H1 (cell line): Measurements from ENCODE around the gene NRP2. TPM values are rescaled to one million over a fixed set of nuclear protein-coding genes. Genes with fewer than 3 reads are reported as not detected.

ENCODE experiments used
- CTCF ChIA-PET: fragments of 300-600 bp; sonication (Branson Sonifier 250); formaldehyde crosslinking; loops from one replicate; lab custom pipeline; 2021; ENCODE audit not compliant: partially characterized antibody; lab: Charles Lee
- POLR2A ChIA-PET: fragments of 300-600 bp; sonication (Branson Sonifier 250); formaldehyde crosslinking; loops from one replicate; lab custom pipeline; 2021; ENCODE audit warnings: inconsistent platforms; ENCODE audit not compliant: partially characterized antibody; lab: Charles Lee
- DNase-seq, 2 experiments: peaks; one replicate each; pipeline versions ENCODE4 v3.0.0 to v3.0.0-alpha.2; 2010 to 2022; ENCODE audit warnings: low spot score in 2 of 2, low read depth in 1 of 2, mixed read lengths in 1 of 2
- FAIRE-seq: peaks from 2 replicates; lab custom pipeline; 2011; peaks lifted over from hg19 to GRCh38; lab: Jason Lieb, UNC
- H2AFZ ChIP-seq: 2 replicates; pipeline ENCODE4 v1.8.1; 2012; ENCODE audit warnings: low read length, inconsistent platforms
- H2AK5ac ChIP-seq: 2 replicates; pipeline ENCODE4 v1.6.1; 2013; ENCODE audit warnings: low read depth, low read length
- H2BK120ac ChIP-seq: replicated peaks from 2 replicates; pipeline ENCODE3; 2013; ENCODE audit warnings: low read depth, low read length, inconsistent platforms
- H2BK12ac ChIP-seq: 2 replicates; pipeline ENCODE4 v1.6.1; 2013; ENCODE audit warnings: low read depth, low read length
- H2BK15ac ChIP-seq: 2 replicates; pipeline ENCODE4 v1.6.1; 2013; ENCODE audit warnings: low read length
- H2BK20ac ChIP-seq: 2 replicates; pipeline ENCODE4 v1.6.1; 2013; ENCODE audit warnings: low read length
- H2BK5ac ChIP-seq: 2 replicates; pipeline ENCODE4 v1.6.1; 2013; ENCODE audit warnings: low read depth, low read length
- H3K14ac ChIP-seq: 2 replicates; pipeline ENCODE4 v1.6.1; 2013; ENCODE audit warnings: inconsistent platforms; ENCODE audit not compliant: insufficient read length
- H3K18ac ChIP-seq: 2 replicates; pipeline ENCODE4 v1.6.1; 2013; ENCODE audit warnings: low read length; ENCODE audit errors: extremely low read depth
- H3K23ac ChIP-seq: 2 replicates; pipeline ENCODE4 v1.6.1; 2013; ENCODE audit warnings: inconsistent platforms; ENCODE audit not compliant: insufficient read length
- H3K23me2 ChIP-seq: 2 replicates; pipeline ENCODE4 v1.6.1; 2013; ENCODE audit warnings: low read depth, low read length
- H3K27ac ChIP-seq: 2 replicates; pipeline ENCODE4 v1.6.1; 2011; ENCODE audit warnings: low read depth, low read length, inconsistent platforms
- H3K27me3 ChIP-seq, 4 experiments: replicated peaks in 1 of 4; 1 replicate in 1 of 4; 2 replicates in 3 of 4; pipeline versions ENCODE4 v1.6.1 to v1.8.1; 2011 to 2013; ENCODE audit warnings: low read length in 3 of 4, mild to moderate bottlenecking in 3 of 4, inconsistent platforms in 2 of 4, mixed read lengths in 2 of 4, moderate library complexity in 1 of 4; ENCODE audit not compliant: control insufficient read depth in 3 of 4, insufficient read depth in 3 of 4; ENCODE audit errors: extremely low read depth in 1 of 4
- H3K36me3 ChIP-seq, 4 experiments: 2 replicates each; pipeline versions ENCODE4 v1.6.1 to v1.8.1; 2011 to 2013; ENCODE audit warnings: mild to moderate bottlenecking in 4 of 4, low read length in 3 of 4, moderate library complexity in 2 of 4, control low read depth in 1 of 4, inconsistent platforms in 1 of 4; ENCODE audit not compliant: insufficient read depth in 4 of 4, control insufficient read depth in 2 of 4
- H3K4ac ChIP-seq: replicated peaks from 2 replicates; pipeline ENCODE3; 2013; ENCODE audit warnings: low read length, low read depth, mixed read lengths, inconsistent platforms; ENCODE audit not compliant: insufficient read length
- H3K4me1 ChIP-seq, 4 experiments: replicated peaks in 1 of 4; 1 replicate in 1 of 4; 2 replicates in 3 of 4; pipeline versions ENCODE4 v1.6.1 to v1.8.1; 2011 to 2013; ENCODE audit warnings: low read length in 3 of 4, inconsistent platforms in 2 of 4, mixed read lengths in 1 of 4; ENCODE audit not compliant: insufficient read depth in 4 of 4, control insufficient read depth in 3 of 4
- H3K4me2 ChIP-seq, 2 experiments: 2 replicates each; pipeline versions ENCODE4 v1.6.1 to v1.8.1; 2011 to 2013; ENCODE audit warnings: low read depth in 2 of 2, low read length in 2 of 2, control low read depth in 1 of 2, inconsistent platforms in 1 of 2, mild to moderate bottlenecking in 1 of 2; ENCODE audit not compliant: insufficient read depth in 1 of 2
- H3K4me3 ChIP-seq, 4 experiments: fragments of 200-600, 300-600 bp in 1 of 4; sonication (generic), shearing (Covaris generic), sonication (Bioruptor Twin) in 1 of 4; 2 replicates each; pipeline versions ENCODE4 v1.5.1 to v1.8.1; 2011 to 2016; ENCODE audit warnings: low read length in 4 of 4, low read depth in 3 of 4, control low read depth in 2 of 4, inconsistent platforms in 2 of 4, mild to moderate bottlenecking in 2 of 4, mixed read lengths in 1 of 4, moderate library complexity in 1 of 4; ENCODE audit not compliant: insufficient read depth in 2 of 4; ENCODE audit errors: extremely low read depth in 1 of 4
- H3K56ac ChIP-seq: replicated peaks from 2 replicates; pipeline ENCODE3; 2013; ENCODE audit warnings: low read depth, mild to moderate bottlenecking, mixed read lengths, low read length, inconsistent platforms; ENCODE audit not compliant: insufficient read length
- H3K79me1 ChIP-seq: 2 replicates; pipeline ENCODE4 v1.6.1; 2013; ENCODE audit warnings: low read depth, low read length, control low read depth
- H3K79me2 ChIP-seq, 2 experiments: 2 replicates each; pipeline versions ENCODE4 v1.6.1 to v1.8.1; 2012 to 2013; ENCODE audit warnings: low read length in 2 of 2, mild to moderate bottlenecking in 2 of 2, inconsistent platforms in 1 of 2; ENCODE audit not compliant: insufficient read depth in 2 of 2, control insufficient read depth in 1 of 2
- H3K9ac ChIP-seq, 4 experiments: replicated peaks in 1 of 4; 1 replicate in 1 of 4; 2 replicates in 3 of 4; pipeline versions ENCODE4 v1.6.1 to v1.8.1; 2011 to 2013; ENCODE audit warnings: low read depth in 3 of 4, low read length in 3 of 4, control low read depth in 2 of 4, mild to moderate bottlenecking in 2 of 4, moderate library complexity in 2 of 4, inconsistent platforms in 1 of 4; ENCODE audit errors: extremely low read depth in 1 of 4
- H3K9me3 ChIP-seq, 2 experiments: 2 replicates each; pipeline versions ENCODE4 v1.6.1 to v1.8.1; 2012 to 2013; ENCODE audit warnings: mild to moderate bottlenecking in 2 of 2, moderate library complexity in 2 of 2, control low read depth in 1 of 2, inconsistent platforms in 1 of 2, low read depth in 1 of 2, low read length in 1 of 2, mixed read lengths in 1 of 2; ENCODE audit not compliant: insufficient read depth in 2 of 2
- H4K20me1 ChIP-seq, 2 experiments: replicated peaks in 1 of 2; 2 replicates each; pipeline versions ENCODE3 to v1.8.1; 2011 to 2013; ENCODE audit warnings: inconsistent platforms in 2 of 2, low read length in 2 of 2, mild to moderate bottlenecking in 1 of 2; ENCODE audit not compliant: insufficient read depth in 2 of 2, control insufficient read depth in 1 of 2
- H4K5ac ChIP-seq: 2 replicates; pipeline ENCODE4 v1.6.1; 2013; ENCODE audit warnings: low read length, low read depth, mixed read lengths, inconsistent platforms; ENCODE audit not compliant: insufficient read length
- H4K8ac ChIP-seq: 2 replicates; pipeline ENCODE4 v1.8.0; 2013; ENCODE audit warnings: mild to moderate bottlenecking, moderate library complexity, low read length, inconsistent platforms; ENCODE audit not compliant: insufficient read depth; ENCODE audit errors: extremely low read depth
- H4K91ac ChIP-seq: replicated peaks from 2 replicates; pipeline ENCODE3; 2013; ENCODE audit warnings: low read length, mixed read lengths, inconsistent platforms; ENCODE audit not compliant: insufficient read length
- CREB1 ChIP-seq: IDR thresholded peaks from 2 replicates; pipeline ENCODE4 v1.6.1; 2012; ENCODE audit warnings: inconsistent platforms
- CTBP2 ChIP-seq: IDR thresholded peaks from 2 replicates; pipeline ENCODE4 v1.7.0; 2011; ENCODE audit warnings: borderline replicate concordance, mild to moderate bottlenecking, moderate library complexity, mixed read lengths, low read length; ENCODE audit not compliant: insufficient read depth, insufficient read length
- GABPA ChIP-seq: IDR thresholded peaks from 2 replicates; pipeline ENCODE4 v1.6.1; 2011; ENCODE audit warnings: mild to moderate bottlenecking, low read length, moderate library complexity, borderline replicate concordance; ENCODE audit not compliant: insufficient read depth
- JUND ChIP-seq: IDR thresholded peaks from 2 replicates; pipeline ENCODE4 v1.6.1; 2011; ENCODE audit warnings: mild to moderate bottlenecking, improper control_type of control experiment, low read length
- NANOG ChIP-seq: IDR thresholded peaks from 2 replicates; pipeline ENCODE4 v1.6.1; 2011; ENCODE audit warnings: low read length, low read depth, mild to moderate bottlenecking, inconsistent platforms; ENCODE audit not compliant: insufficient read depth, poor library complexity, severe bottlenecking
- POU5F1 ChIP-seq: IDR thresholded peaks from 2 replicates; pipeline ENCODE4 v1.6.1; 2011; ENCODE audit warnings: low read depth, mild to moderate bottlenecking, low read length, moderate library complexity
- RBBP5 ChIP-seq: IDR thresholded peaks from 2 replicates; pipeline ENCODE4 v1.7.1; 2012; ENCODE audit warnings: low read depth, mild to moderate bottlenecking, inconsistent platforms, low read length, moderate library complexity, borderline replicate concordance
- RFX5 ChIP-seq: IDR thresholded peaks from 2 replicates; pipeline ENCODE4 v1.6.1; 2011; ENCODE audit warnings: low read depth, low read length, improper control_type of control experiment, borderline replicate concordance
- SAP30 ChIP-seq: fragments of 300-600 bp; sonication (generic); IDR thresholded peaks from 2 replicates; pipeline ENCODE4 v1.7.1; 2012; ENCODE audit warnings: low read length, moderate library complexity, mild to moderate bottlenecking, inconsistent platforms; ENCODE audit not compliant: insufficient read depth, insufficient replicate concordance
- SIN3A ChIP-seq, 2 experiments: IDR thresholded peaks in 1 of 2; conservative IDR thresholded peaks in 1 of 2; 2 replicates each; pipeline ENCODE4 v1.6.1; 2011 to 2012; ENCODE audit warnings: low read length in 2 of 2, improper control_type of control experiment in 1 of 2, low read depth in 1 of 2, mild to moderate bottlenecking in 1 of 2
- TCF12 ChIP-seq: IDR thresholded peaks from 2 replicates; pipeline ENCODE4 v1.6.1; 2011; ENCODE audit warnings: low read depth, mild to moderate bottlenecking, low read length
- USF2 ChIP-seq: IDR thresholded peaks from 2 replicates; pipeline ENCODE4 v1.6.1; 2011; ENCODE audit warnings: low read length, improper control_type of control experiment
- WGBS, 2 experiments: shearing (Covaris generic) in 1 of 2; methylation state at CpG; one replicate each; pipeline versions ENCODE4 v1.1.6 to v1.1.7; 2013 to 2015; ENCODE audit warnings: low lambda C conversion rate in 2 of 2, mixed read lengths in 2 of 2, inconsistent platforms in 1 of 2, low coverage in 1 of 2, missing lambda C conversion rate in 1 of 2; ENCODE audit not compliant: insufficient replicate concordance in 2 of 2, insufficient coverage in 1 of 2, insufficient read length in 1 of 2; ENCODE audit errors: extremely low coverage in 1 of 2, missing lambda C conversion rate in 1 of 2; 5-methylcytosine and 5-hydroxymethylcytosine counted together
- polyA plus RNA-seq, 7 experiments: library from polyadenylated mRNA; depleted of rRNA in 3 of 7; stranded (reverse) in 5 of 7; unstranded in 2 of 7; fragments of >200 nt in 5 of 7; fragments of 200-250 nt in 2 of 7; gene quantifications; 1 replicate in 5 of 7; 2 replicates in 1 of 7; 4 replicates in 1 of 7; pipeline versions ENCODE4 v1.2.1 to v1.2.3, GENCODE V29; 2011 to 2013; ENCODE audit warnings: missing spikeins in 2 of 7, mixed read lengths in 2 of 7
- total RNA-seq: library from RNA; stranded (reverse); fragmentation: NEBNext Ultra II Directional; extraction: Animal tissue kit (Norgen Biotek cat#: 25700); gene quantifications from 2 replicates; pipeline ENCODE4 v1.2.1, GENCODE V29; 2021

Gene NRP2
- total and polyA plus RNA-seq, 2 of the 8 experiments (the other 6 are each of a cell fraction or from before 2014, with no cell fraction given), result 32.0 to 37.8 TPM

- ChIA-PET POLR2A (no interaction called here), CTCF (interaction anchor here (1.5 kb wide), 1 partner anchor 66 kb away, joined by 4 read pairs; no protein-coding TSS in a partner anchor)
- H3K79me2 ChIP-seq, result peaks cover 0 to 46% of the 10 kb centered on the region in 2 experiments; a peak in 2 of 4 replicates
- H2AFZ ChIP-seq, result no peak overlapping the region
- no peaks in the 10 kb centered on the region for H4K20me1 ChIP-seq
- H2BK12ac ChIP-seq, result no peak overlapping the region
- H3K4me1 ChIP-seq, result peaks cover 12 to 22% (median 18%) of the 10 kb centered on the region in 4 experiments
- H3K56ac ChIP-seq, result no peak overlapping the region
- no peak overlapping the region for H3K9ac ChIP-seq
- H2BK15ac ChIP-seq, result no peak overlapping the region
- DNase-seq (peak in 1 of 2 experiments; percentile 8), FAIRE-seq (no peak)
- no peaks in the 10 kb centered on the region; the same call in 1 of the 2 replicates for H3K23me2 ChIP-seq
- no peak overlapping the region for H3K4me3 ChIP-seq
- no peak overlapping the region for H4K5ac ChIP-seq
- H3K27me3 ChIP-seq, result peaks cover 0 to 4% (median under 1%) of the 10 kb centered on the region in 4 experiments; a peak in 4 of 7 replicates
- no peak overlapping the region for H2AK5ac ChIP-seq
- peaks cover 4% of the 10 kb centered on the region; the same call in 1 of the 2 replicates for H3K79me1 ChIP-seq
- H3K36me3 ChIP-seq, result no peaks in the 10 kb centered on the region
- H2BK120ac ChIP-seq, result no peak overlapping the region
- H2BK20ac ChIP-seq, result no peak overlapping the region
- no peak overlapping the region for H3K4me2 ChIP-seq
- no peaks in the 10 kb centered on the region for H3K9me3 ChIP-seq
- no peak overlapping the region for H3K27ac ChIP-seq
- H4K91ac ChIP-seq, result no peak overlapping the region
- H3K4ac ChIP-seq, result no peak overlapping the region
- WGBS, 2 experiments, result 93% methylated on average over 3 of the region's 3 CpGs; no CpG with 5 or more reads in 1 of the 2 experiments
- H2BK5ac ChIP-seq, result no peak overlapping the region
- no peak overlapping the region for H3K14ac ChIP-seq
- no peak overlapping the region for H3K23ac ChIP-seq
- no peak overlapping the region for H4K8ac ChIP-seq
- H3K18ac ChIP-seq, result no peak overlapping the region
- no peak for TF ChIP-seq GABPA
- TF ChIP-seq CREB1, result no peak
- TF ChIP-seq RBBP5, result no peak
- TF ChIP-seq TCF12, result no peak
- no peak for TF ChIP-seq POU5F1
- no peak for TF ChIP-seq NANOG
- TF ChIP-seq RFX5, result no peak
- TF ChIP-seq JUND, result no peak
- TF ChIP-seq CTBP2, result no peak
- no peak for TF ChIP-seq USF2
- no peak for TF ChIP-seq SAP30
- no peak for TF ChIP-seq SIN3A (conservative IDR thresholded peaks at IDR 0.05 in 1 of 2, IDR thresholded peaks at IDR 0.05 in 1 of 2; ENCODE audit: low read depth in 1 of 2, low read length in 2 of 2)
Measured at GRCh38 chr2:205692104-205692503, 9.8 kb downstream of the NRP2 start.
